ENCODE measurements around the gene TTN. TPM values are rescaled to one million over a fixed set of nuclear protein-coding genes. Genes with fewer than 3 reads are reported as not detected.

TTN gene
- total RNA-seq, 1 experiment from 2014 or later: not detected

- Histone ChIP-seq H3K36me3 (ENCODE audit: low read depth) (peaks cover 63% of the 10 kb centered on the region), H3K79me2 (ENCODE audit: low read depth) (no peaks in the 10 kb centered on the region), H3K9me3 (ENCODE audit: insufficient read depth, low read depth) (no peaks in the 10 kb centered on the region), H3K4me2 (no peak overlapping the region), H3K9me2 (ENCODE audit: insufficient read depth) (no peaks in the 10 kb centered on the region), H3F3A (ENCODE audit: insufficient read depth, low read depth) (0 out of 2 replicates have a peak, but pooled peaks cover 4% of the 10 kb centered on the region), H3K27me3 (ENCODE audit: insufficient read depth, low read depth) (no peaks in the 10 kb centered on the region), H3K27ac (no peak overlapping the region), H3K4me3 (no peak overlapping the region), H4K20me1 (ENCODE audit: insufficient read depth) (peaks cover 12% of the 10 kb centered on the region), H2AFZ (no peak overlapping the region), H3K4me1 (replicated peaks; ENCODE audit: insufficient read depth) (no peaks in the 10 kb centered on the region)
- ChIA-PET CTCF (no interaction called here), POLR2A (ENCODE audit: unreplicated experiment) (no interaction called here)
- BruUV-seq (replicated peaks): no TSS peak
- no peak for DNase-seq
- TF ChIP-seq EZH2 (IDR thresholded peaks at IDR 0.05; ENCODE audit: low read depth): no peak
- TF ChIP-seq CTCF (conservative IDR thresholded peaks at IDR 0.05): no peak
- intact Hi-C loops (cut with micrococcal nuclease; ENCODE audit: unreplicated experiment): loop anchor here (2.0 kb wide), 1 partner anchor 18 kb away; no protein-coding TSS in a partner anchor
Measured at GRCh38 chr2:178502751-178503150, 304.5 kb downstream of the TTN start.

GRCh38 chr2:178499640-178500039, 307.6 kb downstream of the TTN start:
- Histone ChIP-seq H4K20me1 (ENCODE audit: insufficient read depth) (peaks cover 19% of the 10 kb centered on the region), H3K9me3 (ENCODE audit: insufficient read depth, low read depth) (no peaks in the 10 kb centered on the region), H3K9me2 (ENCODE audit: insufficient read depth) (no peaks in the 10 kb centered on the region), H3F3A (ENCODE audit: insufficient read depth, low read depth) (0 out of 2 replicates have a peak, but pooled peaks cover 4% of the 10 kb centered on the region), H3K27ac (no peak overlapping the region), H3K36me3 (ENCODE audit: low read depth) (peaks cover 78% of the 10 kb centered on the region), H3K4me1 (replicated peaks; ENCODE audit: insufficient read depth) (no peaks in the 10 kb centered on the region), H3K4me3 (no peak overlapping the region), H3K79me2 (ENCODE audit: low read depth) (no peaks in the 10 kb centered on the region), H2AFZ (no peak overlapping the region), H3K4me2 (no peak overlapping the region), H3K27me3 (ENCODE audit: insufficient read depth, low read depth) (no peaks in the 10 kb centered on the region)
- CTCF ChIA-PET: no interaction called here
- no TSS peak for BruUV-seq (replicated peaks)
- no peak for DNase-seq
- POLR2A ChIA-PET (ENCODE audit: unreplicated experiment): no interaction called here
- TF ChIP-seq CTCF (conservative IDR thresholded peaks at IDR 0.05) (no peak), EZH2 (IDR thresholded peaks at IDR 0.05; ENCODE audit: low read depth) (no peak)
- intact Hi-C loops (cut with micrococcal nuclease; ENCODE audit: unreplicated experiment): no loop called here

- intact Hi-C loops (cut with micrococcal nuclease; ENCODE audit: unreplicated experiment): no loop called here
- no TSS peak for BruUV-seq (replicated peaks)
Measured at GRCh38 chr2:178498137-178498536, 309.1 kb downstream of the TTN start.

More at GRCh38 chr2:178498137-178498536, 309.1 kb downstream of the TTN start:
- DNase-seq: no peak
- H2AFZ ChIP-seq: no peak overlapping the region
- H3K79me2 ChIP-seq (ENCODE audit: low read depth): no peaks in the 10 kb centered on the region
- CTCF ChIA-PET: no interaction called here
- peaks cover 75% of the 10 kb centered on the region for H3K36me3 ChIP-seq (ENCODE audit: low read depth)
- no peaks in the 10 kb centered on the region for H3K4me1 ChIP-seq (replicated peaks; ENCODE audit: insufficient read depth)
- POLR2A ChIA-PET (ENCODE audit: unreplicated experiment): interaction anchor here (0.6 to 0.9 kb wide), 2 partner anchors 16 to 47 kb away, joined by 5 to 10 read pairs; partner anchors contain the start of genes PJVK and PRKRA
- no peaks in the 10 kb centered on the region for H3K9me3 ChIP-seq (ENCODE audit: insufficient read depth, low read depth)
- H4K20me1 ChIP-seq (ENCODE audit: insufficient read depth): peaks cover 18% of the 10 kb centered on the region
- H3K27ac ChIP-seq: no peak overlapping the region
- no peak overlapping the region for H3K4me2 ChIP-seq
- 0 out of 2 replicates have a peak, but pooled peaks cover 4% of the 10 kb centered on the region for H3F3A ChIP-seq (ENCODE audit: insufficient read depth, low read depth)
- H3K27me3 ChIP-seq (ENCODE audit: insufficient read depth, low read depth): no peaks in the 10 kb centered on the region
- no peak for TF ChIP-seq CTCF (conservative IDR thresholded peaks at IDR 0.05)
- no peak for TF ChIP-seq EZH2 (IDR thresholded peaks at IDR 0.05; ENCODE audit: low read depth)
- no peaks in the 10 kb centered on the region for H3K9me2 ChIP-seq (ENCODE audit: insufficient read depth)
- H3K4me3 ChIP-seq: no peak overlapping the region

Data from PC-9 (cell line).